SK-N-SH (cell line): ENCODE measurements around the gene FATE1. TPM values are rescaled to one million over a fixed set of nuclear protein-coding genes. Genes with fewer than 3 reads are reported as not detected.

Source experiments
- CTCF ChIA-PET: fragments of 300-600, 350-600 bp; formaldehyde crosslinking; extraction: SDS; loops from one replicate; lab custom pipeline; 2021; lab: Yijun Ruan, JAX
- POLR2A ChIA-PET: fragments of 350-600 bp; sonication (Branson Sonifier 250); formaldehyde crosslinking; extraction: SDS; loops from one replicate; lab custom pipeline; 2020; ENCODE audit warnings: antibody characterized with exemption, inconsistent platforms; lab: Yijun Ruan, JAX
- DNase-seq: peaks from one replicate; pipeline ENCODE4 v3.0.0; 2012
- H2AFZ ChIP-seq: fragments of 200-600 bp; sonication (generic); 2 replicates; pipeline ENCODE4 v1.8.1; 2016; ENCODE audit warnings: antibody characterized with exemption, mild to moderate bottlenecking, low read depth
- H3F3A ChIP-seq: fragments of 200-600 bp; sonication (generic); replicated peaks from 2 replicates; pipeline ENCODE3; 2016; ENCODE audit warnings: antibody characterized with exemption, mild to moderate bottlenecking; ENCODE audit not compliant: insufficient read depth
- H3K27ac ChIP-seq, 2 experiments: fragments of 200-500 bp in 1 of 2; fragments of 200-600 bp in 1 of 2; sonication (Bioruptor generic) in 1 of 2; sonication (generic), shearing (Covaris generic) in 1 of 2; 2 replicates each; pipeline versions ENCODE4 v1.5.1 to v1.6.1; 2014 to 2016; ENCODE audit warnings: low read depth in 2 of 2, inconsistent platforms in 1 of 2, low read length in 1 of 2, mild to moderate bottlenecking in 1 of 2, mixed read lengths in 1 of 2
- H3K27me3 ChIP-seq: fragments of 200-600 bp; sonication (generic), shearing (Covaris generic); 2 replicates; pipeline ENCODE4 v1.6.1; 2016; ENCODE audit warnings: mixed run types; ENCODE audit not compliant: insufficient read depth
- H3K36me3 ChIP-seq, 2 experiments: fragments of 200-500 bp in 1 of 2; fragments of 200-600 bp in 1 of 2; sonication (Bioruptor generic) in 1 of 2; sonication (generic) in 1 of 2; replicated peaks in 1 of 2; 2 replicates each; pipeline versions ENCODE3 to v1.5.1; 2014 to 2016; ENCODE audit warnings: low read length in 1 of 2, mild to moderate bottlenecking in 1 of 2; ENCODE audit not compliant: insufficient read depth in 2 of 2, control insufficient read depth in 1 of 2
- H3K4me1 ChIP-seq, 2 experiments: fragments of 200-500 bp in 1 of 2; fragments of 200-600 bp in 1 of 2; sonication (Bioruptor generic) in 1 of 2; sonication (generic), shearing (Covaris generic) in 1 of 2; 2 replicates each; pipeline versions ENCODE4 v1.5.1 to v1.6.1; 2014 to 2016; ENCODE audit warnings: low read depth in 1 of 2, low read length in 1 of 2, mixed run types in 1 of 2; ENCODE audit not compliant: insufficient read depth in 2 of 2, control insufficient read depth in 1 of 2
- H3K4me2 ChIP-seq: fragments of 200-600 bp; sonication (generic), shearing (Covaris generic); 2 replicates; pipeline ENCODE4 v1.6.1; 2017; ENCODE audit warnings: mixed run types
- H3K4me3 ChIP-seq, 2 experiments: fragments of 200-500 bp in 1 of 2; fragments of 200-600 bp in 1 of 2; sonication (Bioruptor generic) in 1 of 2; sonication (generic), shearing (Covaris generic) in 1 of 2; 2 replicates each; pipeline versions ENCODE4 v1.5.1 to v1.8.1; 2014 to 2016; ENCODE audit warnings: low read depth in 2 of 2, inconsistent platforms in 1 of 2, low read length in 1 of 2, mild to moderate bottlenecking in 1 of 2, mixed read lengths in 1 of 2, moderate library complexity in 1 of 2
- H3K79me2 ChIP-seq: fragments of 200-600 bp; sonication (generic); 2 replicates; pipeline ENCODE4 v1.8.1; 2017; ENCODE audit warnings: mild to moderate bottlenecking; ENCODE audit not compliant: insufficient read depth
- H3K9ac ChIP-seq: fragments of 200-600 bp; sonication (generic); 2 replicates; pipeline ENCODE4 v1.6.1; 2017; ENCODE audit warnings: mixed run types
- H3K9me2 ChIP-seq: fragments of 200-600 bp; sonication (generic); 2 replicates; pipeline ENCODE4 v1.6.1; 2017; ENCODE audit warnings: mixed run types
- H3K9me3 ChIP-seq: fragments of 200-600 bp; sonication (generic); 2 replicates; pipeline ENCODE4 v1.6.1; 2017; ENCODE audit warnings: mixed run types, mild to moderate bottlenecking, moderate library complexity
- H4K20me1 ChIP-seq: fragments of 200-600 bp; sonication (generic); 2 replicates; pipeline ENCODE4 v1.6.1; 2017; ENCODE audit warnings: mild to moderate bottlenecking, mixed run types; ENCODE audit not compliant: insufficient read depth
- EP300 ChIP-seq, 2 experiments: IDR thresholded peaks; 2 replicates each; pipeline versions ENCODE4 v1.4.0 to v1.6.1; 2012; ENCODE audit warnings: borderline replicate concordance in 1 of 2, low read depth in 1 of 2, low read length in 1 of 2
- FOSL2 ChIP-seq: IDR thresholded peaks from 2 replicates; pipeline ENCODE4 v1.4.0; 2012; ENCODE audit warnings: low read depth, mild to moderate bottlenecking, moderate library complexity, borderline replicate concordance
- GABPA ChIP-seq: IDR thresholded peaks from 2 replicates; pipeline ENCODE4 v1.4.0; 2012; ENCODE audit warnings: low read depth, mild to moderate bottlenecking
- GATA2 ChIP-seq: sonication (generic); formaldehyde crosslinking; IDR thresholded peaks from 2 replicates; pipeline ENCODE4 v1.5.0; 2020; ENCODE audit warnings: mild to moderate bottlenecking, missing genetic modification reagents
- JUND ChIP-seq: IDR thresholded peaks from 2 replicates; pipeline ENCODE4 v1.4.0; 2012
- MXI1 ChIP-seq: IDR thresholded peaks from 2 replicates; pipeline ENCODE4 v1.6.1; 2012; ENCODE audit warnings: mild to moderate bottlenecking, low read depth, low read length, improper control_type of control experiment
- POLR2AphosphoS5 ChIP-seq: IDR thresholded peaks from 2 replicates; pipeline ENCODE4 v1.6.1; 2012; ENCODE audit warnings: low read depth, low read length
- RAD21 ChIP-seq: IDR thresholded peaks from 2 replicates; pipeline ENCODE4 v1.6.1; 2012; ENCODE audit warnings: mild to moderate bottlenecking, low read length
- RCOR1 ChIP-seq: fragments of 150-350 bp; IDR thresholded peaks from 2 replicates; pipeline ENCODE4 v1.6.1; 2017; ENCODE audit warnings: antibody characterized with exemption, low read length
- RFX5 ChIP-seq: IDR thresholded peaks from 2 replicates; pipeline ENCODE4 v1.6.1; 2012; ENCODE audit warnings: mild to moderate bottlenecking, improper control_type of control experiment, low read length
- YY1 ChIP-seq: IDR thresholded peaks from 2 replicates; pipeline ENCODE4 v1.4.0; 2012; ENCODE audit warnings: low read depth, mild to moderate bottlenecking
- WGBS: methylation state at CpG from one replicate; pipeline ENCODE4 v1.1.6; 2017; ENCODE audit warnings: low lambda C conversion rate; 5-methylcytosine and 5-hydroxymethylcytosine counted together
- polyA plus RNA-seq, 3 experiments: library from polyadenylated mRNA; depleted of rRNA; stranded (reverse); fragments of >200 nt; gene quantifications; 2 replicates each; pipeline ENCODE4 v1.2.3, GENCODE V29; 2012
- TF ChIP-seq, protein P1 (sequence below): fragments of 200-600 bp; sonication (generic); IDR thresholded peaks from 2 replicates; pipeline ENCODE4 v1.6.1; 2017; ENCODE audit warnings: antibody characterized with exemption, mild to moderate bottlenecking, moderate library complexity
- TF ChIP-seq, protein P2 (sequence below): IDR thresholded peaks from 2 replicates; pipeline ENCODE4 v1.6.1; 2012; ENCODE audit warnings: mild to moderate bottlenecking, low read depth, low read length, moderate library complexity
- TF ChIP-seq, protein P3 (sequence below): IDR thresholded peaks from 2 replicates; pipeline ENCODE4 v1.4.0; 2012; ENCODE audit warnings: low read depth, borderline replicate concordance
- TF ChIP-seq, protein P4 (sequence below): IDR thresholded peaks from 2 replicates; pipeline ENCODE4 v1.4.0; 2012; ENCODE audit warnings: low read depth

FATE1 gene
- polyA plus RNA-seq, 1 of the 3 experiments (the other 2 are of a cell fraction): not detected

DNA sequence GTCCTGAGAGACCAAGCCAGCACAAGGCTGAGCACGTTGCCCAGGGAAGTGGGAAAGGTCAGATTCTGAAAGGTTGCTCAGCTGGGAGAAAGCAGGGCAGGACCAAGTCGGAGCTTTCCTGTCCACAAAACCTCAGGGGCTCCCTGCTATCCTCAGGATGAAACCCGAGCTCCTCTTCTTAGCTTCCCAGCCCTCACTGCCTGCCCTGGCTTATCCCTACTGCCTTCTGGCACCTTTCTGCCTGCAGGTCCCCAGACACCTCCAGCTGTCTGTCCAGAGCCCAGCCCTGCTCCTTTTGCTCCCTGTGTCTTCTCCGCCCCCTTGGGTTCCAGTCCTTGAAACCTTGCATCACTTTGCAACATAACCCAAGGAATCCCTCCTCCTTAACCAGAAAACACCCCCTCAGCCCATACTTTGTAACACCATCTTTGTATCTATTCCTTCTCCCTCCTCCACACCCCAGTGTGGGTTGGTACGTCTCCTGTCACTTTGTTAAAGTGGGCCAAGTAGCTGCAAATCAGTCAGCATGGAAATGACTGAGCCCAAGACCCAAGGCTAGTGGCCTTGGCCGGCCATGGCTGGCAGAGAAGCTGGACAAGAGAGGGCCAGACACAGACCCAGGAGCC, 40.6 kb upstream of the FATE1 start:
- CTCF ChIA-PET: interaction anchor here (0.6 to 1.2 kb wide), 2 partner anchors 15 to 532 kb away, joined by 3 read pairs; no protein-coding TSS in a partner anchor
- H3K79me2 ChIP-seq: no peaks in the 10 kb centered on the region
- TF ChIP-seq, protein P1, sequence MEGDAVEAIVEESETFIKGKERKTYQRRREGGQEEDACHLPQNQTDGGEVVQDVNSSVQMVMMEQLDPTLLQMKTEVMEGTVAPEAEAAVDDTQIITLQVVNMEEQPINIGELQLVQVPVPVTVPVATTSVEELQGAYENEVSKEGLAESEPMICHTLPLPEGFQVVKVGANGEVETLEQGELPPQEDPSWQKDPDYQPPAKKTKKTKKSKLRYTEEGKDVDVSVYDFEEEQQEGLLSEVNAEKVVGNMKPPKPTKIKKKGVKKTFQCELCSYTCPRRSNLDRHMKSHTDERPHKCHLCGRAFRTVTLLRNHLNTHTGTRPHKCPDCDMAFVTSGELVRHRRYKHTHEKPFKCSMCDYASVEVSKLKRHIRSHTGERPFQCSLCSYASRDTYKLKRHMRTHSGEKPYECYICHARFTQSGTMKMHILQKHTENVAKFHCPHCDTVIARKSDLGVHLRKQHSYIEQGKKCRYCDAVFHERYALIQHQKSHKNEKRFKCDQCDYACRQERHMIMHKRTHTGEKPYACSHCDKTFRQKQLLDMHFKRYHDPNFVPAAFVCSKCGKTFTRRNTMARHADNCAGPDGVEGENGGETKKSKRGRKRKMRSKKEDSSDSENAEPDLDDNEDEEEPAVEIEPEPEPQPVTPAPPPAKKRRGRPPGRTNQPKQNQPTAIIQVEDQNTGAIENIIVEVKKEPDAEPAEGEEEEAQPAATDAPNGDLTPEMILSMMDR: no peak
- TF ChIP-seq MXI1 (no peak), RFX5 (no peak), RCOR1 (no peak), RAD21 (no peak), JUND (no peak), POLR2AphosphoS5 (no peak)
- TF ChIP-seq, all 33 proteins: peak for 0
- no peak for DNase-seq
- H3K4me1 ChIP-seq: no peaks in the 10 kb centered on the region
- H3K9me3 ChIP-seq: no peaks in the 10 kb centered on the region
- H3K27ac ChIP-seq: no peak overlapping the region
- no peaks in the 10 kb centered on the region for H3F3A ChIP-seq
- H4K20me1 ChIP-seq: no peaks in the 10 kb centered on the region
- no peak overlapping the region for H3K4me3 ChIP-seq
- H2AFZ ChIP-seq: no peak overlapping the region
- H3K27me3 ChIP-seq: peaks cover 12% of the 10 kb centered on the region; the same call in 1 of the 2 replicates
- no peaks in the 10 kb centered on the region for H3K36me3 ChIP-seq
- no peak overlapping the region for H3K9ac ChIP-seq
- H3K4me2 ChIP-seq: no peak overlapping the region
- WGBS: 3% methylated on average over 4 of the region's 6 CpGs
- POLR2A ChIA-PET: no interaction called here
- H3K9me2 ChIP-seq: no peaks in the 10 kb centered on the region

DNA sequence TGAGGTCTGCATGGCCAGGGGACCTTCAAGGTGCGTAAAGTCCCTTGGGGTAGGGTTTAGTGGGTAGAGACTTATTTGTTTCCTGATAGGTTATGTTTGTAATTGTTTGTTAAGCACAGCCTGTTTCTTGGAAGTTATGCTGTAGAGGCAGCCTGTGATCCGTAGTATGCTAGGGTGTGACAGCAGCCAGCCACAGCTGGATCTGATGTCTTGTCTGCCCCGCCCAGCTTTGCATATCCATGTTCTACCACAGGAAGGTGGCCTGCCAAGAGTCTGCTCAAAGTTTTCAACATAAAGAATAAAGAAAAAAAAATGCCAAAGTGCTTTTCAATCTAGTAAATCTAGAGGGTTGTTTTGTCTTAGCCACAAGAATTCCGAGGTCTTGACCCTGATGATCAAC, 39.6 kb upstream of the FATE1 start:
- Histone ChIP-seq H3K9ac (no peak overlapping the region), H4K20me1 (no peaks in the 10 kb centered on the region), H3K4me3 (no peak overlapping the region), H3K9me3 (no peaks in the 10 kb centered on the region), H3K27ac (no peak overlapping the region), H2AFZ (no peak overlapping the region), H3K4me2 (no peak overlapping the region), H3K4me1 (no peaks in the 10 kb centered on the region), H3K27me3 (peaks cover 12% of the 10 kb centered on the region; the same call in 1 of the 2 replicates), H3K9me2 (no peaks in the 10 kb centered on the region), H3K36me3 (no peaks in the 10 kb centered on the region)
- ChIA-PET CTCF (no interaction called here), POLR2A (no interaction called here)
- 7% methylated on average over 4 of the region's 4 CpGs for WGBS
- DNase-seq: no peak
- TF ChIP-seq YY1 (no peak), RAD21 (no peak), GABPA (no peak), RFX5 (no peak), GATA2 (CRISPR knock-in tag) (no peak), EP300 (IDR thresholded peaks at IDR 0.05; ENCODE audit: borderline replicate concordance in 1 of 2, low read depth in 1 of 2, low read length in 1 of 2) (no peak), FOSL2 (no peak)
- TF ChIP-seq, protein P2, sequence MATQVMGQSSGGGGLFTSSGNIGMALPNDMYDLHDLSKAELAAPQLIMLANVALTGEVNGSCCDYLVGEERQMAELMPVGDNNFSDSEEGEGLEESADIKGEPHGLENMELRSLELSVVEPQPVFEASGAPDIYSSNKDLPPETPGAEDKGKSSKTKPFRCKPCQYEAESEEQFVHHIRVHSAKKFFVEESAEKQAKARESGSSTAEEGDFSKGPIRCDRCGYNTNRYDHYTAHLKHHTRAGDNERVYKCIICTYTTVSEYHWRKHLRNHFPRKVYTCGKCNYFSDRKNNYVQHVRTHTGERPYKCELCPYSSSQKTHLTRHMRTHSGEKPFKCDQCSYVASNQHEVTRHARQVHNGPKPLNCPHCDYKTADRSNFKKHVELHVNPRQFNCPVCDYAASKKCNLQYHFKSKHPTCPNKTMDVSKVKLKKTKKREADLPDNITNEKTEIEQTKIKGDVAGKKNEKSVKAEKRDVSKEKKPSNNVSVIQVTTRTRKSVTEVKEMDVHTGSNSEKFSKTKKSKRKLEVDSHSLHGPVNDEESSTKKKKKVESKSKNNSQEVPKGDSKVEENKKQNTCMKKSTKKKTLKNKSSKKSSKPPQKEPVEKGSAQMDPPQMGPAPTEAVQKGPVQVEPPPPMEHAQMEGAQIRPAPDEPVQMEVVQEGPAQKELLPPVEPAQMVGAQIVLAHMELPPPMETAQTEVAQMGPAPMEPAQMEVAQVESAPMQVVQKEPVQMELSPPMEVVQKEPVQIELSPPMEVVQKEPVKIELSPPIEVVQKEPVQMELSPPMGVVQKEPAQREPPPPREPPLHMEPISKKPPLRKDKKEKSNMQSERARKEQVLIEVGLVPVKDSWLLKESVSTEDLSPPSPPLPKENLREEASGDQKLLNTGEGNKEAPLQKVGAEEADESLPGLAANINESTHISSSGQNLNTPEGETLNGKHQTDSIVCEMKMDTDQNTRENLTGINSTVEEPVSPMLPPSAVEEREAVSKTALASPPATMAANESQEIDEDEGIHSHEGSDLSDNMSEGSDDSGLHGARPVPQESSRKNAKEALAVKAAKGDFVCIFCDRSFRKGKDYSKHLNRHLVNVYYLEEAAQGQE: no peak
- TF ChIP-seq, protein P3, sequence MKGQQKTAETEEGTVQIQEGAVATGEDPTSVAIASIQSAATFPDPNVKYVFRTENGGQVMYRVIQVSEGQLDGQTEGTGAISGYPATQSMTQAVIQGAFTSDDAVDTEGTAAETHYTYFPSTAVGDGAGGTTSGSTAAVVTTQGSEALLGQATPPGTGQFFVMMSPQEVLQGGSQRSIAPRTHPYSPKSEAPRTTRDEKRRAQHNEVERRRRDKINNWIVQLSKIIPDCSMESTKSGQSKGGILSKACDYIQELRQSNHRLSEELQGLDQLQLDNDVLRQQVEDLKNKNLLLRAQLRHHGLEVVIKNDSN: no peak
- TF ChIP-seq, protein P4, sequence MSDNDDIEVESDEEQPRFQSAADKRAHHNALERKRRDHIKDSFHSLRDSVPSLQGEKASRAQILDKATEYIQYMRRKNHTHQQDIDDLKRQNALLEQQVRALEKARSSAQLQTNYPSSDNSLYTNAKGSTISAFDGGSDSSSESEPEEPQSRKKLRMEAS: no peak
- TF ChIP-seq, all 33 proteins: peak for 0
- no peaks in the 10 kb centered on the region for H3K79me2 ChIP-seq
- H3F3A ChIP-seq: no peaks in the 10 kb centered on the region
